SKM-1 (cell line): Measurements from ENCODE around the gene EML1.

Source experiments
- DNase-seq: peaks from one replicate; lab custom pipeline; 2025; ENCODE audit not compliant: unreplicated experiment; lab: John Stamatoyannopoulos, UW

The EML1 gene, protein sequence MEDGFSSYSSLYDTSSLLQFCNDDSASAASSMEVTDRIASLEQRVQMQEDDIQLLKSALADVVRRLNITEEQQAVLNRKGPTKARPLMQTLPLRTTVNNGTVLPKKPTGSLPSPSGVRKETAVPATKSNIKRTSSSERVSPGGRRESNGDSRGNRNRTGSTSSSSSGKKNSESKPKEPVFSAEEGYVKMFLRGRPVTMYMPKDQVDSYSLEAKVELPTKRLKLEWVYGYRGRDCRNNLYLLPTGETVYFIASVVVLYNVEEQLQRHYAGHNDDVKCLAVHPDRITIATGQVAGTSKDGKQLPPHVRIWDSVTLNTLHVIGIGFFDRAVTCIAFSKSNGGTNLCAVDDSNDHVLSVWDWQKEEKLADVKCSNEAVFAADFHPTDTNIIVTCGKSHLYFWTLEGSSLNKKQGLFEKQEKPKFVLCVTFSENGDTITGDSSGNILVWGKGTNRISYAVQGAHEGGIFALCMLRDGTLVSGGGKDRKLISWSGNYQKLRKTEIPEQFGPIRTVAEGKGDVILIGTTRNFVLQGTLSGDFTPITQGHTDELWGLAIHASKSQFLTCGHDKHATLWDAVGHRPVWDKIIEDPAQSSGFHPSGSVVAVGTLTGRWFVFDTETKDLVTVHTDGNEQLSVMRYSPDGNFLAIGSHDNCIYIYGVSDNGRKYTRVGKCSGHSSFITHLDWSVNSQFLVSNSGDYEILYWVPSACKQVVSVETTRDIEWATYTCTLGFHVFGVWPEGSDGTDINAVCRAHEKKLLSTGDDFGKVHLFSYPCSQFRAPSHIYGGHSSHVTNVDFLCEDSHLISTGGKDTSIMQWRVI

DNA sequence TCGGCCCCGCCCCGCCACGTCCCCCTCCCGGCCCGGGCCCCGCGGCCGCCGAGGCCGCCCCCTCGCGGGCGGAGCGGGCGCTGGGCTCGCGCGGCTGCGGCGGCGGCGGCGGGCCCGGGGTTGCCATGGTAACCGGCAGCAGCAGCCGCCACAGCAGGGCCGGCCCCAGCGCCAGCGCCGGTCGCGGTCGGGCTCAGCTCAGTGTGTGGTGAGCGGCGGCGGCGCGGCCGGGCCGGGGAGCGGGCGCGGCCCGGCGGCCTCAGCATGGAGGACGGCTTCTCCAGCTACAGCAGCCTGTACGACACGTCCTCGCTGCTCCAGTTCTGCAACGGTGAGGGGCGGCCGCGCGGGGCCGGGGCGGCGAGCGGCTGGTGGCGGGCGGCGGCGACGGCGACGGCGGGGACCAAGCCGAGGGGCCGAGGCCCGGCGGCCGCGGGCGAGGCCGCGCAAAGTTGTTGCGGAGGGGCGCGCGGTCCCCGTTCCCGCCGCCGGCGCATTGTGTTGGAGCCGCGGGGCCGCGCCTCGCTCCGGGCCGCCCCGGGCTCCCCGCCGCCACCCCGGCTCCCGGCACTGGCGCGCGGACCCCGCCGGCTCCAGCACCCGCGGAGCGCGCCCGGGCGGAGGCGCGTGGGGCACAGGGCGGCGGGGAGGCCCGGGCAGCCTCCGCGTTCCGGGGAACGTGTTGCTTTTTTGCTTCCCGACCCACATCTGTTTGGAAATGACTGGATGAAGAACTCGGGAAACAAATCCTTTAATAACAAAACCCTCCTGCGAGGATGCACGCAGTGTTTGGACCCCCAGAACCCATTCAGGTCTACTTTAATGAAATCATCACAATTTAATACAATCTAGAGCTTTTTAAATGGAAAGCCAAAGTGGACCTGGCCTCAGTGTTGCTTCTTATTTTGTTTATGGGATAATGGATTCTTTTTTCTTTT, at the start of gene EML1:
TSS of gene EML1 (plus strand) at position 201 of the 938 bp plus-strand sequence. CDS start at position 265, 64 bp downstream.
- no peak for DNase-seq

DNA sequence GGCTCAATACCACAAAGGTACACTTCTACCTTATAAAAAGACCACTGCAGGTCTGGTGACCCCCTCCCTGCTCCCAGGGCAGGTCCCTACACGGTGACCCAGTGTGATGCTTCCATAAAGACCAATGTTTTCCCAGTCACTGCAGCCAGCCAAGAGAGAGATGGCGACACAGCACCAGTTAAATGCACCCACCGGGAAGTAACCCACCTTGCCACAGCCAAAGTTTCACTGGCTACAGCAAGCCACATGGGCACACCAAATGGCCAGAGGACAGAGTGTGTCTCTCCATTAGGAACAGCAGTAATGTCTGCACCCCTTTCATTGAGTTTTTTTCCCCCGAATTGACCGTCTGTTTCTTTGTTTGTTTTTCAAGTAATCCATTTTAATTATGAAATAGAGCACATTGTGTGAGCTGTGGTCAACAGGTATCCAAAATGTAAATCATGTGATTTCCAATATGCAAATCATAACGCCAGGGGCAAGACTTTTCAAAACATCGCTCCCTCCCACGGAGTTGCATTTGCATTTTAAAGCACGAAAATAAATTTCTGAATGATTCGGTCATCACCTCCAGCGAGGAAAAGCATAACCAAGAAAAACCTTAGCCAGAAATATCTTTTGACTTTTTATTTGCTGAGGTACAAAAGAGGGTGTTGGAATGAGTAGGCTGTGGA, 48.9 kb upstream of the EML1 start:
- no peak for DNase-seq

DNA sequence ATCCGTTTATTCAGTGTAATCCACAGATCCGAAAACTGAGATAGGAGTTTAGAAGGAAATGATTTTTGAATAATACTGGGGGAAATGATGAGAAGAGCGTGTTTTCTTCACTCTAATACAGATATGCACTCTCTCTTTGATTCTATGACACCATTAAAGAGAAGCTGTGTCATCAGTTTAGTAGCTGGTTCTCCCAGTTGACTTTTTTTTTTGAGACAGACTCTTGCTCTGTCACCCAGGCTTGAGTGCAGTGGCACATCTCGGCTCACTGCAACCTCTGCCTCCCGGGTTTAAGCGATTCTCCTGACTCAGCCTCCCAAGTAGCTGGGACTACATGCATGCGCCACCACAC, 48.4 kb upstream of the EML1 start:
- no peak for DNase-seq

DNA sequence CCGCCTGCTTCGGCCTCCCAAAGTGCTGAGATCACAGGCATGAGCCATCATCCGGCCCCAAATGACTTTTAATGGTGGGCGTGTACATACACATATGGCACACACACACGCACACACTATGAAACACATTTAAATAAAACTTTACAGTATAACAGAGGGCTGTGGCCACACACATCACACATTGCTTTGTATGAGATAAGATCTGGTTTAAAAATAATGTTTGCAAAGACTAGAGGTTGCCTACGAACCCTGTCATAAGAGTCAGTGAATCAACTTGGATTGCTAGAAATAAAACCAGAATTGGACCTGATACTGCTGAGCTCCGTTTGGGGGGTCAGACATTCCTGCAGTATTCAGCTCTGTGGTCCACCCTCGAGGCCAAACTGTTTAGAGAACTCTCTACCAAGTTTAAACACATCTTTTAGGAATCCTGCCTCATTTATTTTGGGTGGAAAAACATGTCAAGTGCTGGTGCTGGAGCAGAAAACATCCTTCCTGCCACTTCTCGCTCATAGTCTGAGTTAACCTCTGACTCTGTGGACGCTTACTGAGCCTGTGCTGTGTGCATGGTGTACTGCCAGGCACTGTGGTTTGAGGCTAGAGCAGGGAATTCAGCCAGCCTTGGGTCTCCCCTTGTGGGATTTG, 47.8 kb upstream of the EML1 start:
- no peak for DNase-seq

DNA sequence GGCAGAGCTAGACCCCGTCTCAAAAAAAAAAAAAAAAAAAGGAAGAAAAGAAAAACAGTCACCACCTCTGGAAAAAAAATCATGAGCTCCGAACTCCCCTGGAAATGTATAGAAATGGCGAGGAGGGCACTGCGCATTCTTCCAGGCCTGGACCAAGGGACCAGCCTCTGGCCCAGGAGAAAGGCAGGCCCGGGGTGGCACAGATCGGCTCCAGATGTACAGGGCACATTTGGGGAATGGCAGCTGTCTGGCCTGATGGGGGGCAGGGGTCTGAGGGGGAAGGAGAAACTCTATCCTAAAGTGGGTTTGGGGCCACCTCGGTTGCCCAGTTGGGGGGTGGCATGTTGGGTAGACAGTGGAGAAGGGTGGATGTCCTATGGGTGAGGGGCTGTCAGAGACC, 46.0 kb upstream of the EML1 start:
- no peak for DNase-seq

DNA sequence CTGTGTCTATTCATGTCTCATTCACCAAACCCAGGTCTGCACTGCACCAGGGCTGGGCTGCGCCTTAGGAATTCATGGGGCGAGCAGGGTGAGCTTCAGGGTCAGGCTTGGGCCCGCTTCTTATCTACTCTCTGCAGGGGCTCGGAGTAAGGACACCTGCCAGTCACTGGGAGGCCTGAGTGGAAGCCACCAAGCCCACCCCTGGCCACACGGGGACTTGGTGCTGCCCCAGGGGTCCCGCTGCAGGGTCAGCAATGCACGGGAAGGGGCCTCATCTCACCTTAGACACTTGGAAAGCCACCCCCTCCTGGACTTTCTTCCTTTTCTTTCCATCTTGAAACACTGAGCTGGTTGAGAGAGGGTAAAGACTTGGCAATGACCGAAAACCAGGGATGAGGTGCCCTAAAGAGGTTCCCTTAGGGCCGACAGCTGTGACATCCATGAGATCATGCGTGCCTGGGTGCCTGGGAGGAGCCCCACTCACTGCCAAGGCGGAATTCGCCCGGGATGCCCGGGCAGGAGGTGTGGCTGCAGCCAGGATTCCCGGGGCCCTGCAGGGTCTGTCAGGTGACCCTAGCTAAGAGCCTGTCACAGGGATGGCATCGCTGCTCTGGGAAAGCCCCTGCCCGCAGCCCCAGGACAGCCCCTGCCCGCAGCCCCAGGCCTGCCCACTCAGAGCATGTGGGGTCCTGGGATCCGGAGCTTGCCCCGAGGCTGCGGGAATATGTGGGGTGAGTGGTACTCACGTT, 45.5 kb upstream of the EML1 start:
- no peak for DNase-seq

DNA sequence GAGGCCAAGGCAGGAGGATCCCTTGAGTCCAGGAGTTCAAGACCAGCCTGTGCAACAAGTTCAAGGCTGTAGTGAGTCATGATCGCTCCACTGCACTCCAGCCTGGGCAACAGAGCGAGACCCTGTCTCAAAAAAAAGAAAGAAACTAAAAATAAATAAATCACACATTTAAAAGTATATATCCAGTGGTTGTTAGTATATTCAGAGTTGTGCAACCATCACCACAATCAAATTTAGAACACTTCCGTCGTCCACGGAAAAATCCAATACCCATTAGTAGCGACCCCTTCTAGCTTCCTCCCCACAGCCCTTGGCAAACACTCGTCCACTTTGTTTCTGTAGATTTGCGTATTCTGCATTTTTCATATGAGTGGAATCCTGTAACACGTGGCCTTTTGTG, 44.7 kb upstream of the EML1 start:
- DNase-seq: no peak

DNA sequence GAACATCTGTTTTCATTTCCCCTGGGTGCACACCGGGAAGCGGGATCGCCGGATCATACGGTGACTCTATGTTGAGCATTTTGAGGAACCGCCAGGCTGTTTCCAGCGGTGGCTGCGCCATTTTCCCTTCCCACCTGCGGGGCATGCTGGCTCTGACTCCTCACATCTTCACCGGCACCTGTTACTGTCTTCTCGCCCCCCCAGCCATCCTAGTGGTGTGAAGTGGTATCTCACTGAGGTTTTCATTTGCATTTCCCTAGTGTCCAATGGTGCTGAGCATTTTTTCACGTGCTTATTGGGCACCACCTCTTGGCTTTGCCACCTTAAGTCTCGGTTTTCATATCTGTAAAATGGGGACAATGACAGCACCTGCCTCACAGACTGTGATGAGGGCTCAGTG, 44.1 kb upstream of the EML1 start:
- DNase-seq: no peak

DNA sequence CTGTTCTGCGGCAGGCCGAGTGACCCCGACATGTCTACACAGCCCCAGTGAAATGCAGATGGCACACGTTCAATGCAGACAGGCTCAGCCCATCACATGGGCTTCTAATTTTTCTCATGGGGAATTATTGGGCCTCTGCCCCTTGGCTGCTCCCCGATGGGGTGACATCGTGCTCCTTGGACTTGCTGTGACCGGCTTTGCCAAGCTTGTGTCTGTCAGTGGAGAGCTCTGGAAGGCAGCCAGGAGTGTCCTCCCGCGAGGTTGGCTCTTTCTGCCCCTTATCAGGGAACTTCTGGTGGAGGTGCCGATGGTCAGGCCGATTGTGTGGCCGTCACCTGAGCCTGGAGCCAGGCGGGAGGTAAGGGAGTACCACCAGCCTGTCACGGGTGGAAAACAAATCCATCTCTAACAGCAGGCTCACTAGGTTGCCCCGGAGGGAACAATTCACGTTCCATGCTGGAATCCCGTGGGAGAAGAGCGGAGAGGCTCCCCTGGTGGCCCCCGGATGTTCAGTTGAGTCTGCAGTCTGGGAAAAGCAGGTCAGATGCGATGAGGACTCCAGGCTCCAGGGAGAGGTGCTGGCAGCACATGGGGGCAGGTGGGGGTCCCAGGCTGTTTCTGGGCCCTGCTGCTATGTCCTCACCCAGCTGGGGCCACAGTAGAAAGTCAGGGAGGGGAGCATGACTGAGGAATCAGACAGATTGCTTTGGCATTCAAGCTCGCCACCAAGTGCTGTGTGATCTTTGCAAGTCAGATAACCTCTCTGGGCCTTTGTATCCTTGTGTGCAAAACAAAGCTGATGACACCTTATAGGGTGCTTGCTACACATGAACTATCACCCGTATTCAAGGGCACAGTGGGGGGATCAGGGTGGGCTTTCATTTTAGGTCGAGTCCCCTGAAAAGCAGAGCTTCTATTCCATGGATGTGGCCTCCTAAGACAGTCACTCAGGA, 43.2 kb upstream of the EML1 start:
- DNase-seq: no peak

DNA sequence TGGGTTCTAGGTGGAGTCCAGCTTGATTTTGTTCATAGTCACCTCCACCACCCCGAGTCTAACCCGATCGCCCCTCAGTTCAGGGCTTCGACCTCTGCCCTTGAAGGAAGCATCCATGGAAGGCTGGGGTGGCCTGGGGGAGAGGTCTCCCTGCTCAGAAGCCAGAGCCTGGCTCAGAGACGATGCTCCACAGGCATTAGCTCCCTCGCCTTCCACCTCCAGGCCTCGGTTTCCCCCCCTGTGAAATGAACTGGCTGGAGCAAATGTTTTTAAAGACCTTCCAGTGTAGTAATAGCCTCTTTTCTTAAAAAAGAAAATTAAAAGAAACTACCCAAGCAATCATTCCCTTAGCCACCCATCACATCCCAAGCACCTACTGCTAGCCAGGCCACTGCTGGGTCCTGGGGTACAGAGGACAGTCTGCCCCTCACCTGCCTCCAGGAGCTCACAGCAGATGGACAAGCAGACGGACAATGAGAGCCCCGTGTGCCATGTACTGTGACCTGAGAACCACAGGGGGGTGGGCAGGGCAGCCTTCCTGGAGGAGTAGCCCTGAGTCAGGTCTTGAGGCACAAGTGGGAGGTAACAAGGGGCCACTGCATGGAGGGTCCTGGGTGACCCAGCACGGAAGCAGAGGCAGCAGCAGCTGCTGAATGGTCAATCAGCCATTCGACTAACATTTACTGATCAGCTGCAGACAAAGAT, 42.3 kb upstream of the EML1 start:
- no peak for DNase-seq

DNA sequence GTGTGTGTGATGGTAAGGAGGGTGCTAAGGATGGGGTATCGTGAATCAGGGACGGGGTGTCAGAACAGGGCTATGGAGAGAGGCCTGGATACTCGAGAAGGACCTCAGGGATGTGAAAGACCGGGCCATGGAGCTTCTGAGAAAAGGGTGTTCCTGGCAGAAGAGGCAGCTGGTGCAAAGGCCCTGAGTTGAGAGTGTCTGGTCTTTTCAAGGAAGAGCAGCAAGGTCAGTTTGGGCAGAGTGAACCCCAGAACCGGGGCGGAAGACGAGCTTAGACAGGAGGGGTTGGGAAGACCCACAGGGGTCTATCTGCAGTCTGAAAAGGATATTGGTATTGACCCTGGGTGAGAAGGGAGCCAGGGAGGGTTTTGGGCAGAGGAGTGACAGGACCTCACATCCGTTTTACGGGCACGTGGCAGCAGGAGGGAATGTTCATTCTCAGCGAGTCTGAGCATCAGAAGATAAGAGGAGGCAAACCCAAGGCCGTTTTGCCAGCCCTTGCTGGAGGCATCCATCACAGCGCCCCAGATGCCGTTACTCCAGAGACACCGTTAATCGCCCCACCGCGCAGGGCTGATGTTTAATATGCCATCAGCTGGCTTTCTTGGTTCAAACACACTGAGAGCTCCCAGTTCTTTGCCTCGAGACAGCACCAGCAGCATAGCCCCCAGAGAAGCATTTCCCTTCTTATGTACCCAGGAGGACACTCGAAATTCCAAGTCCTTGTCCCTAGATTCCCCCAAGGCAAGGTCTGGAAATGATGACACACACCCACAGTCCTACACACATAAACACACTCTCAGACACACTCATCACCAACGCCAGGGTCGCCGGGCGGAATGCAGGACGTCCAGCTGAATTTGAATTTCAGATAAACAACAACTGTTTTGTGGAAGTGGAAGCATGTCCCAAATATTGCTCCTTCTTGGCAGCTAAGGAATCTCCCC, 41.4 kb upstream of the EML1 start:
- DNase-seq: no peak

DNA sequence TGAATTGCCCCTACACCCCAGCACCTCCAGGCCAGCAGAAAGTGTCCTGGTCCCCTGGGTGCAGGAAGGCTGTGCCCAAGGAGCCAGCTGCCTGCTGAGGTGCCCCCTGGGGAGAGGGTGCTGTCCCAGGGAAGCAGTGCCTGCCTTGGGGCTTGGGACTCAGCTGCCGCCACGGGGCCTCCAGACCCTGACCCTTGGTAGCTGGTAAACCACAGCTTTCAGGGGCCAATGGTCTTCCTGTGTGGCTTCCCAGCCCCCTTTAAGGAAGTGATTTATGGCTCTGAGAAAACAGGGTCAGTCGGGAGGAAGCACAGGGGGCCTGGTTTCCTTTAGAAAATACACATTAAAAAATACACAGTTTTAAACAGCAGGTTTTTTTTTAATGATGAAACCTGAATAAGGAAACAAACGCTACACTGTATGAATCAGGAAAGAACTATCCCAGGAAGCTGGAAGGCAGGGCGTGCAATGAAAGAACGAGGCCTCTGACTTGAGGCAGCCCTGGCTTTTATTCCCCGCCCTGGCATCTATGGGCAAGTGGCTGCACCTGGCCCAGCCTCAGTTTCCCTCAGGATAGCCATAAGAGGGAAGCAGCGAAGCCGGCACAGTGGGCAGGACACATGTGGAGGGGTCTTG, 40.6 kb upstream of the EML1 start:
- no peak for DNase-seq

DNA sequence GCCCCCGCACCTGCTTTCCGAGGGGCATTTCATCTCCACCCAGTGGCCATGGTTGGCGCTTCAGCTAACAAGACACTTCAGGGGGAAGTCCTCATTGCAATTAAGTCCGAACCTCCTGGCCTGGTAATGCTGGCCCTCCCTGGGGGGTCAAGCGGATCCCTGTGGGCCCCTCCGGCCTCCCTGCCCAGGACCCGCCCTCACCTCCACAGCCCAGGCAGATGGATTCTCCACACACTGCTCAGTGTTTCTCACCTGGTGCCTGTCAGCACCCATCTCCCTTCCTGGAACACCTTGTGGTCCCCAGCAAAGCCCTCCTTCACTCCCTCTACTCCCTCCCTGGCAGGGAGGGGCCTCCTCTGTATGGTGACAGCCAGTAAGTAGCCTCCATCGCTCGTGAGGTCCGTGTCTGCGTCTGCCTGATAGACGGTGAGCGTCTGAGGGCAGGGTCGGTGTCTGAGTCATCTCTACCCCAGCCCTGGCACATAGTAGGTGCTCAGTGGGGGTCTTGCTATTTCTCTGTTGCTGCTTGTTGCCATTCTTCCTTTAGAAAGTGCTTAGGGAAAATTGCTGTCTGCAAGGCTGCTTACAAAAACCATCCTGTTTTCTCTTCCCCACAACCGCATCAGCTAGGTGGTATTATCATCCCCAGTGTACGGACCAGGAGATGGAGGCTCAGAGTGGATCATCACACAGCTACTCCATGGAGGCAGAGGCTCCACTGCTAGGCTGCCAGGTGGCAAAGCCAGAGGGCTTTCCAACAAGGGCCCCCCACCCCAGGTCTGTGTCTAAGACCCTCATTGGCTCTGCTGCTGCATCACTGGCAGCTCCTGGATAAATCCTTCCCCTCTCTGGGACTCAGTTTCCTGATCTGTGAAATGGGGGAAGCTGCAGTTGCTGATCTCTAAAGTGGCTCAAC, 39.7 kb upstream of the EML1 start:
- DNase-seq: no peak

DNA sequence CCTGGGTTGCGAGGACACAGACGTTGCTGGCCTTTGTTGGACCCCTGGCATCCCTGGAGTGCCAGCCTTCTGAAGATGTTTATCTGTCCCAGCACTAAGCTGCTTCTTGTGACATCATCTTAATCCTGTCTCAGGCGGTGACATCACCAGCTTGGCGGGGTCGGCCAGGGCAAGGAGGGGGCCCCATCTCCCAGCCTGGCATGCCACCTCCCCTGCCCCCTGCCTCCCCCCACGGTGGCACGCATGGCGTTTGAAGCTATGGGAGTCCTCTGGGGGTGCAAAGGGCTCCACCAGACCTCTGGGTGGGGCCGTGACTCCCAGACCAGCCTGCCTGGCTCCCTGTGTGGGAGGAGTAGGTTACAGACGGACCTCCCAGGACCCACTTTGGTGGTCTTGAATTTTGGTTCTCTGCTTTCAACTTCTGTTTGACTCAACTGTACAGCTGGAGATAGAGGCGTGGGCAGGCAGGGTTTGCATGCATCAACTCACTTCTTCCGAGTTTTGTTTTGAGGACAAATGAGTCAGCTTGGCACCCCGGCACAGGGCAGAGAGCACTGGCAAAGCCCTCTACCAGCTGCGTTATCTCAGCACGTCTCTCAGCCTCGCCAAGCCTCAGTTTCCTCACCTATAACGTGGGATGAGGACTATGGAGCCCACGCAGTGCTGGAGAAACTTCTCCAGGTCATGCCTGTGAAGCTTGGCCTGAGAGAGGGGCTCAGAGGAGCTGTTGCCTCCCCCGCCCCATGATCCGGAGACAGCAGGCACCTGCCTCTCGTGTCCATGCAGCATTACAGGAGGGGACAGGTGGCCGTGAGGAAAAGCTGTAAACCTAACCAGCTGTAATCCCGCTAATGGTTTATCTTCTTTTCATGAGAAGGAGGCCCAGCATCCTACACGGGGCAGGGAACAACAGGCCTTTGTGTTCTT, 38.8 kb upstream of the EML1 start:
- no peak for DNase-seq
